OCI-LY7 (cell line): ENCODE results near the gene OSBP2.

Experiments
- CTCF ChIP-seq: fragments of 200-600 bp; sonication (generic); conservative IDR thresholded peaks from 2 replicates; pipeline ENCODE4 v1.5.1; 2014; ENCODE audit warnings: mild to moderate bottlenecking, antibody characterized with exemption, low read length, moderate library complexity, mixed read lengths
- EZH2phosphoT487 ChIP-seq: fragments of 200-600 bp; sonication (generic); IDR thresholded peaks from 2 replicates; pipeline ENCODE4 v1.6.1; 2018; ENCODE audit warnings: low read depth, borderline replicate concordance, mild to moderate bottlenecking, mixed run types, antibody characterized with exemption, low read length, moderate library complexity, mixed read lengths

- TF ChIP-seq CTCF (no peak), EZH2phosphoT487 (no peak)
Measured at GRCh38 chr22:30816413-30816812, 121.7 kb downstream of the OSBP2 start.
